GM12874 (cell line): ENCODE measurements around the gene AZI2.

Source experiments
- TF ChIP-seq, protein P1 (sequence below): IDR thresholded peaks from 2 replicates; pipeline ENCODE4 v1.5.1; 2011; ENCODE audit warnings: low read depth, mild to moderate bottlenecking, control low read depth, low read length, moderate library complexity; ENCODE audit not compliant: insufficient read depth

The AZI2 gene

GRCh38 chr3:28345690-28346089, 2.9 kb downstream of the AZI2 start:
- TF ChIP-seq, protein P1, sequence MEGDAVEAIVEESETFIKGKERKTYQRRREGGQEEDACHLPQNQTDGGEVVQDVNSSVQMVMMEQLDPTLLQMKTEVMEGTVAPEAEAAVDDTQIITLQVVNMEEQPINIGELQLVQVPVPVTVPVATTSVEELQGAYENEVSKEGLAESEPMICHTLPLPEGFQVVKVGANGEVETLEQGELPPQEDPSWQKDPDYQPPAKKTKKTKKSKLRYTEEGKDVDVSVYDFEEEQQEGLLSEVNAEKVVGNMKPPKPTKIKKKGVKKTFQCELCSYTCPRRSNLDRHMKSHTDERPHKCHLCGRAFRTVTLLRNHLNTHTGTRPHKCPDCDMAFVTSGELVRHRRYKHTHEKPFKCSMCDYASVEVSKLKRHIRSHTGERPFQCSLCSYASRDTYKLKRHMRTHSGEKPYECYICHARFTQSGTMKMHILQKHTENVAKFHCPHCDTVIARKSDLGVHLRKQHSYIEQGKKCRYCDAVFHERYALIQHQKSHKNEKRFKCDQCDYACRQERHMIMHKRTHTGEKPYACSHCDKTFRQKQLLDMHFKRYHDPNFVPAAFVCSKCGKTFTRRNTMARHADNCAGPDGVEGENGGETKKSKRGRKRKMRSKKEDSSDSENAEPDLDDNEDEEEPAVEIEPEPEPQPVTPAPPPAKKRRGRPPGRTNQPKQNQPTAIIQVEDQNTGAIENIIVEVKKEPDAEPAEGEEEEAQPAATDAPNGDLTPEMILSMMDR: no peak

DNA sequence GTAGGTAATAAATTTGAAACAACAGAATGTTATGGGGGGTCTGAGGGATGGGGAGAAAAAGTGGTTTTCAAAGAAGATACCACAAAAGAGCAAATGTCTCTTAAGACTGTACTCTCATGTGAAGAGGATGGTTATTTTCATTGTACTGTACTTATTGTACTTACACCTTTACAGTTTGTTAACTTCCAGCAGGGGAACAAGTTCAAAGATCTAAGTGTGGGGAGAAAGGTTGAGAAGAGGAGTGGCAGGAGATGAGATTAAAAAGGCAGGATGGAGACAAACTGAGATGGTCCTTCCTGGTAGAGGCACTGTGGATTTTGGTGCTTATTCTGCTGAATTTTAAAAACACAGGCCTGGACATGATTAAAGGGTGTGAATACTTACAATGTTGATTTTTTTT, 5.5 kb downstream of the AZI2 start:
- TF ChIP-seq, protein P1: no peak

- TF ChIP-seq, protein P1: no peak
These were observed 11.4 kb downstream of the AZI2 start for GRCh38 chr3:28337230-28337629.

DNA sequence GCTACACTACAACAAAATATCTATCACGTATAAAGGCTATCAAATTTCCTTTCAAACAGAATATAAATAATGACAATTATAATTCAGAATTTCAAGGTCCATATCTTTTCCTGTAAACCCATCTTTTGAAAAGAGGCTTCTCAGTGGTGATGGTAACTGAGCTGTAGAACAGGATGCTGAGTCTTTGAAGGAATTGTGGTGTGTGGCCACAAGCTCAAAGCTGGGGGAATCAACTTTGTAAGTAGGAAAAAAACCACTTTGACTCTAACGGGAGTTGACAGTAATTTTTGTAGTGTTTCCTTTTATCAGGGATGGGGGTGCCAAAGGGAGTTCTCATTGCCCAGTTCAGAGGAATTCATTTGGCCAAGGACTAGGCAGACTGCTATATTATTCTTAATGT, 13.4 kb downstream of the AZI2 start:
- TF ChIP-seq, protein P1: no peak

DNA sequence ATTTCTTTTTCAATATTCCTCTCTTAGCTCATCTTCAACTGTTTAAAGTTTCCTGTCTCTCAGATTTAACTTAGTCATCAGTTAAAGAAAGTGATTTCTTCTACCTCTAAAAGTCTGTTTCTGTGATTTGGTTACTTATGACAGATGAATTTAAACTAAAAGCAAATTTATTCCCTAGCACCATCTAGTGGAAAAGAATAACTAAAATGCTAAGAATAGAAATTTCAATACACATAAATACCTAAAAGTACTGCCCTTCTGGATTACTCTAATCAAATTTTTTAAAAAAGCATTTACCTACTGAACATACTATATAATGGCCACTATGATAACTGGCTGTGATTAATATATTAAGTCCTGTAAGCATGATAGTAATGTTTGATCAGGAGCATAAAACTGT, 14.1 kb downstream of the AZI2 start:
- TF ChIP-seq, protein P1: no peak

GRCh38 chr3:28328188-28329151, 20.2 kb downstream of the AZI2 start:
- TF ChIP-seq, protein P1: peak; percentile 11; the same call in 1 of the 2 replicates

DNA sequence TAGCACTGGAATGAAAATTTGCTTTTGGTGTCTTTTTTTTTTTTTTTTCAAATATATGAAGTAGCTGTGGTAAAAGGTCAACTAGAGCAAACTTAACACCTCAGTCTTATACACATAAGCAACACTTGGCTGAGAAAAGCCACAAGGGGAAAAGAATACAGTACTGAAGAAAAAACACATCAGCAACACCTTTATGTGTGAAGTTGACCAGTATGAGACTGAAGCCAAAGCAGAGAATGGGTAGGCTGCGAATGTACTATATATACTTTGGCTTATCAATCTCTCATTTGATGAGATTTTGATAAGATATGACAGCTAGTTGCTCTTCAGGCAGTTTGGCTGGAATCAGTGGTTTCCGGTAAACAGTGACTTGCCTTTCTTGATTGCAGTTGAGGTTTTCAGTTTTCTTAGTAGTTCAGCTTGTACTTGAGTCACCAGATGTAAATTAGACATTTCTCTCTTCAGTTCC, 22.1 kb downstream of the AZI2 start:
- TF ChIP-seq, protein P1: no peak
